Stimulated activated CD4-positive, alpha-beta T cell treated with anti-CD3 and anti-CD28 coated beads, Interleukin-2, amount 100 ng/mL, for 48 hours (primary cell): ENCODE data around the gene TIMM10.
A peak's percentile ranks its signal among the peaks of the same experiment; 100 is the strongest.
"Not testable (repeated sequence)": the region's sequence is repeated elsewhere in the genome, so short reads cannot be mapped to it uniquely, and the experiment has no call there.

Experiments used
- DNase-seq, 2 donors: peaks; one replicate each; pipeline ENCODE4 v3.0.0-alpha.2; 2020

Gene TIMM10

DNA sequence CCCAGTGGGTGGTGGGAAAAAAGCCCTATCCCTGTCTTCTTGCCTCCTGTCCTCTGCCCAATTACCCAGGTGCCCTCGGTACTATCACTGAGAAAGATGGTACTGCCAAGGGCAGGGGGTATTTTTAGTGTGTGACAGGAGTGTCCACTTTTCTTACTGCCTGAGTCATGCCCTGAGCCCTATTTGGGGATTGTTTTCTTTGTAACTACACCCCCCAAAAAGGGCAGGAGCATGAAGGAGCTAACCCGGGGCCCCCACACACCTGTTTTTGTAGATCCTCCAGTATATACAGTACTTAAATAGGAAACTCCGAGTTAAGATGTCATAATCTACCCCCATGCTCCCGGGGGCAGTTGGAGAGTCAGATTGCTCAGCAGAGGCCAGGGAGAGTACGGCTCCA is 10.6 kb upstream of the TIMM10 start:
- DNase-seq: no peak

DNA sequence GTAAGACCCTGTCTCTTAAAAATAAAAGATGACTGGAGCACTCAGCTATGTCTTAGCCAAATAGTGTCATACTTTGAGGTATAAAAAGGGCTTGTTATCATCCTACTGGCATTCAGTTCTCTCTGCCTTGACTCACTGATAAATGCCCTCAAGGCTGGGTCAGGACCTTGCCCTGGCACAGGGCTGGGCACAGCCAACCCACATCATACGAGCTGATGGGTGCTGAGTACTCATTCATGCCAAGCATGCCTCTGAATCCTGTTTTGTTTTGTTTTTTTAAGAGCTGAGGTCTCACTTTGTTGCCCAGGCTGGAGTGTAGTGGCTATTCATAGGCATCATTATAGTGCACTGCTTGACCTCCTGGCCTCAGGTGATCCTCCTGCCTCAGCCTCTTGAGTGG is 8.8 kb upstream of the TIMM10 start:
- no peak for DNase-seq

DNA sequence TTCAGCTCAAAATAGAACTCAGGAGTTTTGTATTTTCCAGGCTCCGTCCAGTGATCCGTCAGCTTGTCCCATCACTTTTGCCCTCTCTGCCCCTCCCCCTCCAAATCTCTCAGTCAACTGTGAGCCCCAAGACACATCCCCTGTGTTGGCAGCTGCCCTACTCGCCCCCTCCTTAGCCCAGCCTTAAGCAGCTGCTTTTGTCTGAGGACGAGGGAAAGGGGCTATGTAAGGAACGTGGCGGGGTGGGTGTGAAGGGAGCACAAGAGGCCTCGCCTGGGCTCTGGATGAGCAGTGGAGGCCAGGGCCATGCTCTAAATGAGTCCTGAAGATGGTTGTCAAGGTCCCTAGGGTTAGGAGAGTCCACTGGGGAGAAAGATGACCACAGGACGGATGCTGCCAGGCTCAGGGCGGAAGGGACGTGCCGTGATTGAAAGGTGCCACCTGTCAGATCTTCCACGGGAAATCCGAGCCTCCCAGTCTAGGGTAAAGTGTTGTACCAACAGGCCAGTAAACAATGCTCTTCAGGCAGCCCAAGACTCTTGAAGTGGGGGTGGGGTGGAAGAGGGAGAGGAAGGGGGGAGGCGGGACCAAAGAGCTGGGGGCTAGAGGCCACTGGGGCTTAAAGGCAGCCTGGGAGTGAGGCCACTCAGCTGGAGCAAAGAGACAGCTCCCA is 6.5 kb upstream of the TIMM10 start, which contains the start of gene SMTNL1:
TSS of gene SMTNL1 (plus strand) at position 649 of the 673 bp plus-strand sequence. CDS start 5,048 bp downstream, outside the sequence.
- DNase-seq: no peak

- not testable (repeated sequence) for DNase-seq
Observed at GRCh38 chr11:57534449-57534848, 3.9 kb upstream of the TIMM10 start.

GRCh38 chr11:57530215-57530595 is 349 bp downstream of the TIMM10 start:
- DNase-seq: peak in 1 of 2 donors; percentile 4

DNA sequence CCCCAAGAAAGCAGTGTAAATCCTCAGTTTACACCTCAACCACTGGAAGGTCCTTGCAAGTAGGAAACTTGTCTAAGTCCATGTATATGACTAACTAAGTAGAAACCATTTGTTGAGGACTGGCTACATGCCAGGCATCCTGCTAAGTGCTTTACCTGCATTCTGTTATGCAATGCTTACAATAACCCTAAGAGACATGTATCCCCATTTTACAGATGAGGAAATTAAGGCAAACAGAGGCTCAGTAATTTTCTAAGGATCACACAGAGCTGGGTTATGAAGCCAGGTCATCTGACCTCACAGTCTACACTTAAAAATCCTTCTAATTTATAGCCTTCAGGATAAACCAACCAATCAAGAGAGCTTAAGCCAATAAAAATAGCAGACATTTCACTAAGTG is 1.5 kb downstream of the TIMM10 start:
- DNase-seq: no peak

DNA sequence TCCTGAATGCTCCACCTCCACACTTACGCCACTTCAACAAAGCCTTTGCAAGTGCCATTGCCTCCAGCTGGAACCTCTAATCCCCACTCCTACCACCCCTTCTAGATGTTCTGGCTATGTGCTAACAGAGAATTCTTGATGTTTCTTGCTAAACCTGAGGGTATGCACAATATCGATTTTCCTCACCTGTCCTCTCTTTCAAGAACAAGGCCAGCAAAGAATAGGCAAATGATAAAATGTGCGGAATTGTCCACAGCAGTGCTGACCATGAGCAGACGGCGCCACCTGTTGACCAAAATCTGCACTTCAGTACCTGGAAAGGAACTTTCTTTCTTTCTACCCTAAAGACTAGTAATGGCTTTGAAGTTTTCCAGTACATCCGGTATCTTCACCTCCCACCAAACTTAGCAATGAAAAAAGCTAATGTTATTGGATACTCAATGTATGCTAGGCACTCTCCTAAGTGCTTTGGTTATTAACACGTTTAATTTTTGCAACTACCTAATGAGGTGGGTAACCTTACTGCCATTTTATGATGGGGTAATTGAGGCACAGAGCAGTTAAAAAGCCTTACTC is 3.4 kb downstream of the TIMM10 start:
- peak; percentile 74 to 77 for DNase-seq

DNA sequence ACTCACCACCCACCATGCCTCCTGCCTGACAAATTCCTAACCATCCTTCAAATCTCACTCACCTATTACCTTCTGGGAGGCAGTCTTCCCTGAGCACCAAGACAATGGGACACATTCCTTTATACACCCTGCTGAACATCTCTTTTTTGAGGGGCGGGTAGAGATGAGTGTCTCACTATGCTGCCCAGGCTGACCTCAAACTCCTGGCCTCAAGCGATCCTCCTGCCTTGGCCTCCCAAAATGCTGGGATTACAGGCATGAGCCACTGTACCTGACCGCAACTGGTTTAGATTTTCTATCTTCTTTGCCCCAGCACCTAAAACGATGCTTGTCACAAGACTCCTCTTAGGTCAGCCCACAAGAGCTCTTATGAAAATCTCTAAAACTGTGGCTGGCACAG is 7.1 kb downstream of the TIMM10 start:
- DNase-seq: no peak

GRCh38 chr11:57521116-57521515 is 9.4 kb downstream of the TIMM10 start:
- DNase-seq: no peak

DNA sequence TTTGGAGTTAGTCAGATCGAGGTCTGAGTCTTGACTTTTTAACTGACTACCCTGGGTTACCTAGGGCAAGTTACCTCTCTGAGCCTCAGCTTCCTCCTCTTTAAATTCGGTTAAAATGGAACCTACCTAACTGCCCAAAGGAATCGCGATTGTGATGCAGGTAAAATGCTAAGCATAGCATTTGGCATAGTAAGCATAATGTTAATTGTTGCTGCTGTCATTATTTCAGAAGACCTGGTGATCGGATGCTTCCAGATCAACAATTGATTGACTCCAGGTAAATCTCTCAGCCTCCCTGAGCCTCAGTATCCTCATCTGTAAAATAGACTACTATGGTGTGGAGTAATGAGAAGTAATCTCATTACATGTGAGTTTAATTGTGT is 14.5 kb downstream of the TIMM10 start:
- no peak for DNase-seq

DNA sequence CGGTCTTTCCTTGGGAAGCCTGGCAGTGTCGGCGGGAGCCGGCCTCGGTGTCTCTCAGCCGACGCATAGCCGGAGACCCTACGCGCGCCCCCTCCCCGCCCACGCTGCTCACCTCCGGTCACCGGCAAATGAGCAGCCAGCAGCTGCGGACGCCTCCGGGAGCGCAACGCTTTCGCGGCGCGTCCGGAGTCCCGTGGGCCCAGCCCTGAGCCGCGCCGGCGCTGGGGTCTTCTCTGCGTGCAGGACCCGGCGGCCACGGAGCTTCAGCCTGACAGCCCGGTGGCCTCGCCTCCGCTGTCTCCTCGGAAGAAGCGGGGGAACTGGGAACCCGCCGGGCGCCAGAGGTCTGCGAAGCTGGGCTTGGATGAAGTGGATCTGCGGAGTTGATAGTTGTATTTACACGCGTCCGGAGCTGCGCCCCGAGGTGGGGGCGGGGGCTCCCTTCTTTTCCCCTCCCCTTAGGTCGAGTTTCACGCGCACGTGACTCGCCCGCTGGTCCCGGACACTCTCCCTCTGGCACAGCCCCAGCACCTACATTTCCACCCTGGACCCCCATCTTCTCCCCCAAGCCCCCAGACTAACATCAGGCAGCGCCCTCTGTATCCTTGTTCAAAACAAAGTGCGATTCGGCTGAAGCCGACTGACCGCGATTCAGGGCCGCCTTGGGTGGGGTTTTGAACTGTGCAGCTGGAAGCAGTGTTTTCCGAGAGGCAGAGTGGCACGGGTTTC is 15.1 kb downstream of the TIMM10 start, which contains the start of gene SLC43A1:
TSS of gene SLC43A1 (minus strand) at position 371 of the 729 bp plus-strand sequence. CDS start 1,591 bp downstream, outside the sequence.
- DNase-seq: peak; percentile 32 to 38

GRCh38 chr11:57514538-57515331 is 15.8 kb downstream of the TIMM10 start:
- DNase-seq: peak; percentile 36 to 38

DNA sequence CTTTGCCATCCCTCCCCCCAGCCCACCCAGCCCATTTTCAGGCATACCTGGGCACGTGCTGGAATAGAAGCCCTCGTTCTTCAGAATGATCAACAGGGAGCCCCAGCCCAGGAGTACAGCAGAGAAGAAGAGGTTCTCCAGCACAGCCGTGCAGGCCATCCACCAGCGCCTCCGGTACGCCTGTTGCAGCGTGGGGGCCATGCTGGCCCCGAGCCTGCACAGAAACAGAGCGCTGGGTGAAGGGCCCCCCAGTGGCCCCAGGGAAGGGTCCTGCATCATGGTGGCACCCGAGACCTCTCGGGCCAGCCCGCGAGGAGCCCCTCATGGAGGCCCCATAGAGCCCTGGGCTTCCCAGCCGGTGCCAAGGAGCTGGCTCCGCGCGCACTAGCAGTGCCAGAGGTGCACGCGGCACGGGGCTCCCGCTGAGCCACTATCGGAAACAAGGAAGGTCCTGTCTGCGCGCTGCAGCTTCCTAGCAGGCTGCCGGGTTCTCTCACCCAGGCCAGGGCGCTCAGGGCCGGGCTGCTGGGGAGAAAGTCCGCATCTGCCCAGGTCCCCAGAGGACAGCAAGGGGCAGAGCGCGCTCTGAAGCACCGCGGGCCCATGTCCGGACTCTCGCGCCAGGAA is 16.5 kb downstream of the TIMM10 start:
- peak; percentile 21 to 39 for DNase-seq

DNA sequence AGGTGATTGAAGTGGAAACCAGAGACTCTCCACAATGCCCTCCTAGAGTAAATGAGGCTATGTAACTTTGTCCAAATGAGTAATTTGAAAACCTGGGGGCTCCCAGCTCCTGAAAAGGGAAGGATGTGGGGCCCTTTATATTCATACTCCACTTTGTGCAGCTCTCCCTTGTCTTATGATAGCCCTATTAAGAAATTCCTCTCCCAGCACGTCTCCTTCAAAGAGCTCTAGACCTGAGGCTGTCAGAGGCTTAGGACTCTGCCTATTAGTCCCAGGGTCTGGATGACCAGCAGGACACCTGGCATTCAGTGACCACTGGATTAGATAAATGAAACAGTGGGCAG is 17.1 kb downstream of the TIMM10 start:
- DNase-seq: no peak

DNA sequence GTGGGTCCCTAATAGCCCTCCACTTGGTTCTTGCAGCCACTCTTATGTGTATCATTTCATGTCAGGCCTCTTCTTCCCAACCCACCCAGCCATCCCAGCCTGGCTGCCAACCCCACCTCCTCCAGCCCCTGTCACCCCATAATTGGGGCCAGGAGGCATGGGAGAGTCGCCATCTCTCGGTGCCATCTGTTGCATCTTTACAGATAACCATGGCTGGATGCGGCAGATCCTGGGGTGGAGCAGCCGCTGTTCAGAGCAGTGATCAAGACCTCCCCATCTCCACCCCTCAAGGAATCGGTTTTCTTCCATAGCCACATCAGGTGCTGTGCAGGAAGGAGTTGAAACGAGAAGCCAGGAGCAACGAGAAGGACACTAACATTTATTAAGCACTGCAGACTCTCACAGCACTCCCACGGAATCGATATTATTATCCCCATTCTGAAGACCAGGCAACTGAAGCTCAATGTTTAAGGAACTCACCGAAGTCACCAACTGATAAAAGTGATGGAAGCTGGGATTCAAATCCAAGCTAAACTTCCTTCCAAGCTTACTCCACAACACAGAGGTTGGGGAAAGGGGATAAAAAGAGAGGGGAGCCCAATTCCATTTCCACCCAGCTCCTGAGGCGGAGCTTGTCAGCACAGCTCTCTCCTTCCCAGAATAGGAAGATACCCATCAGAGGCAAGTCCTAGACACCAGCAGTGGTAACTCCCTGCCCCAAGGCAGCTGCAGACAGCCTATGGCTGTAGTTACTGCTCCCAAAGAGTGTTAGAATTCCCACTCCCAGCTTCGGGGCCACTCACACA is 17.7 kb downstream of the TIMM10 start:
- no peak for DNase-seq

DNA sequence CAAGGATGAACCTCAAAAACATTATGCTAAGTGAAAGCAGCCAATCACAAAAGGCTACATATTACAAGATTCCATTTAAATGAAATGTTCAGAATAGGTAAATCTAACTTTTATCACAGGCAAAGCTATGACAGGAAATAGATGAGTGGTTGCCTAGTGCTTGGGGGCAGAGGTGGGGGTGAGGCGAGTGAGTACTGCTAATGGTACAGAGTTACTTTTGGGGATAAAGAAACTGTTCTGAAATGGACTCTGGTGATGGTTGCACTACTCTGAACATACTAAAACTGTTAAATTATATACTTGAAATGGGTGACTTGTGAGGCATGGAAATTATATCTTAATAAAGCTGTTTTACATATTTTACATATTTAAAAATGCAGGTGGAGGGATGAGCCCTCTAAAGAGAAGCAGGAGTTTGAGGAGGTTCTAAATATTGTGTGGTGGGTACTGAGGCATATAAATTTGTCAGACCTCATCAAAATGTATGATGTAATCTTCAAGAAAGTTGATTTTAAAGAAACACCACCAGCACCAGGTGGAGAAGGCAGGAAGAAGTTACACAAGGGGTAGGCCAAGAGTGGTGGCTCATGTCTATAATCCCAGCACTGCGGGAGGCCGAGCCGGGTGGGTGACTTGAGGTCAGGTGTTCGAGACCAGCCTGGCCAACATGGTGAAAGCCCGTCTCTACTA is 18.7 kb downstream of the TIMM10 start:
- DNase-seq: no peak

- no peak for DNase-seq
Observed at GRCh38 chr11:57508341-57509170, 22.0 kb downstream of the TIMM10 start.

DNA sequence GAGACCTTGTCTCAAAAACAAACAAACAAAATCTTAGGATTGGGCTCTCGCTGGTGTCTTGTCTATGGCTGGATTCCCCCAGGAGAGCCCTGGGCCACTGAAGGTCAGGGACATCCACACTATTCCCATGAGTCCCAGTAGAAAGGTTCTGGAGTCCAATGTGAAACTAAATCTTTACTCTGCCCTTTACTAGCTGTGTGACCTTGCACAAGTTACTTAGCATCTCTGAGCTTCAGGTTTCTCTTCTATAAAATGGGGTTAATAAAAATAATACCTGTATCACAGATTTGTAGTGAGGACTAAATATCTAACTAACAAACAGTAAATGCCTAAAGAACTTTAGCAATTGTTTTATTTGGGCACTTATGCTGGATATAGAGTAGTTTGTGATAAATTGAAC is 24.0 kb downstream of the TIMM10 start:
- no peak for DNase-seq

- DNase-seq: no peak
Observed at GRCh38 chr11:57504511-57504910, 26.0 kb downstream of the TIMM10 start.

- no peak for DNase-seq
Observed at GRCh38 chr11:57502870-57503269, 27.7 kb downstream of the TIMM10 start.
